Stomach (tissue), 9 donors: ENCODE measurements around the gene CATSPER1. TPM values are rescaled to one million over a fixed set of nuclear protein-coding genes. Genes with fewer than 3 reads are reported as not detected.

ENCODE experiments used
- DNase-seq, 2 donors: peaks; one replicate each; pipeline versions ENCODE4 v3.0.0 to v3.0.0-alpha.2; 2013 to 2019
- H3K27ac ChIP-seq, 5 donors: fragments of 200-600 bp in 4 of 5; sonication (generic) in 4 of 5; one replicate each; pipeline ENCODE4 v1.5.1; 2013 to 2019; ENCODE audit warnings: mild to moderate bottlenecking in 1 of 5, moderate library complexity in 1 of 5
- H3K27me3 ChIP-seq, 3 donors: fragments of 200-600 bp; sonication (generic); one replicate each; pipeline ENCODE4 v1.5.1; 2017 to 2019; ENCODE audit warnings: mixed run types in 1 of 3
- H3K36me3 ChIP-seq, 4 donors: fragments of 200-600 bp; sonication (generic); 1 replicate in 3 of 4; 2 replicates in 1 of 4; pipeline ENCODE4 v1.5.1; 2016 to 2019
- H3K4me1 ChIP-seq, 4 donors: fragments of 200-600 bp; sonication (generic); one replicate each; pipeline ENCODE4 v1.5.1; 2016 to 2019
- H3K4me3 ChIP-seq, 4 donors: fragments of 200-600 bp; sonication (generic) in 3 of 4; one replicate each; pipeline ENCODE4 v1.5.1; 2016 to 2019; ENCODE audit warnings: mild to moderate bottlenecking in 1 of 4
- H3K9me3 ChIP-seq, 4 donors: fragments of 200-600 bp; sonication (generic); one replicate each; pipeline ENCODE4 v1.5.1; 2016 to 2019
- EP300 ChIP-seq: sonication (generic); formaldehyde crosslinking; IDR thresholded peaks from one replicate; pipeline ENCODE4 v1.6.1; 2017; ENCODE audit warnings: antibody characterized with exemption
- POLR2A ChIP-seq, 4 donors: fragments of 450-650 bp; IDR thresholded peaks; one replicate each; pipeline ENCODE4 v1.6.1; 2016; ENCODE audit warnings: antibody characterized with exemption in 4 of 4, control low read depth in 2 of 4, mild to moderate bottlenecking in 1 of 4, moderate library complexity in 1 of 4
- POLR2AphosphoS5 ChIP-seq, 3 donors: sonication (generic); formaldehyde crosslinking; IDR thresholded peaks; one replicate each; pipeline ENCODE4 v1.6.1; 2016; ENCODE audit warnings: antibody characterized with exemption in 3 of 3
- WGBS, 5 donors: extraction: QIAGEN DNeasy Blood & Tissue Kit in 3 of 5; methylation state at CpG; one replicate each; pipeline versions ENCODE4 v1.1.5 to v1.1.7; 2013 to 2018; 5-methylcytosine and 5-hydroxymethylcytosine counted together
- intact Hi-C: fragments of 100-400 bp; cut with DNase I; formaldehyde crosslinking; loops from one replicate; pipeline ENCODE4 v1.15.1; 2023; ENCODE audit warnings: low total_unique reads
- polyA plus RNA-seq, 3 donors: library from polyadenylated mRNA; stranded (reverse); fragments of 200-250 nt; gene quantifications; one replicate each; pipeline ENCODE4 v1.2.3, GENCODE V29; 2013
- total RNA-seq, 5 donors: library from RNA; depleted of rRNA; stranded (reverse); fragments of >200 nt; gene quantifications; one replicate each; pipeline versions ENCODE4 v1.1.0 to v1.2.3, GENCODE V29; 2014 to 2016
- TF ChIP-seq, protein P1 (sequence below), 7 experiments: fragments of 450-650 bp in 4 of 7; fragments of 200-600 bp in 3 of 7; sonication (generic) in 3 of 7; IDR thresholded peaks; one replicate each; pipeline ENCODE4 v1.5.1; 2016 to 2019; ENCODE audit warnings: antibody characterized with exemption in 7 of 7, control low read depth in 2 of 7, mild to moderate bottlenecking in 1 of 7
- donor health status: healthy with polysubstance abuse.
- donor health status: Bipolar disorder and iron deficiency.
- donor health status: healthy.

The CATSPER1 gene
- total and polyA plus RNA-seq, 8 donors, result 0.08 to 1.4 (median 0.68) TPM; not detected in 5

DNA sequence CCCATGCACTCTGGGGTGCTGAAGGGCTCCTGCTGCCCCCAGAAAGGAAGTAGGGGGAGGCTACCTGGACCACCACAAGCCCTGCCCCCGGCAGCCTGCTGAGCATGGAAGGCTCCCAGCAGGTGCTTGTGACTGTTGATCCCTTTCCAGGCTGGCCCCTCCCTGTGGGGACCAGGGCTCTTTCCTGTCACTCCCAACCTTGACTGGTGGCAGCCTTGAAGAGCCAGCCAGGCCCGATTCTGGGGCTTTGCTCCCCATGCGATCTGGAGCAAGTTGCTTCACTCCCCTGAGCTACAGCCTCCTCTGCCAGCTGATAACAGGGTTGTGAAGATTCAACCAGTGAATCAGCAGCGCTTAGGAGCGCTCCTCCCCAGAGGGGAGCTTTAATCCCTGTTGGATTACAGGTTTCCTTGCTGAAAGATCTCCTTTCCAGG, 19.1 kb downstream of the CATSPER1 start:
- DNase-seq, result no peak
- Histone ChIP-seq H3K27me3 (peaks cover 0 to 23% (median 13%) of the 10 kb centered on the region in 3 donors), H3K27ac (no peak overlapping the region), H3K9me3 (no peaks in the 10 kb centered on the region), H3K36me3 (peaks cover 11 to 26% (median 20%) of the 10 kb centered on the region in 4 donors), H3K4me3 (no peak overlapping the region), H3K4me1 (peaks cover 15 to 25% (median 21%) of the 10 kb centered on the region in 4 donors)
- WGBS, 5 donors, result 35 to 43% (median 40%) methylated on average over 5 of the region's 5 CpGs; no CpG with 5 or more reads in 1 of the 5 donors
- intact Hi-C loops, result no loop called here
- TF ChIP-seq EP300 (no peak), POLR2A (IDR thresholded peaks at IDR 0.05) (no peak)

DNA sequence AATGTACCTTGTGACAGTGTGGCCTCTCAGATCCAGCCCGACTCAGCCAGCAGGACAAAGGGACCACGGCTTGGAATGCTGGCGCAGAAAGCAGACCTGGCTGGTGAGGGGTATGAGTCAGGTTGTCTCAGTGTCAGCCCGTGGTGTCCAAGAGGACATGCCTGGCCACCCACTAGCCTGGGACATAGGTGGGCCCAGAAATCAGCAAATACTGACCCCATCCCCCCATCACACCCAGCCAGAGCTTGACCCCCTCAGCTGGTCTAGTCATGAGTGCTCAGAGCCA, 19.4 kb downstream of the CATSPER1 start:
- TF ChIP-seq POLR2AphosphoS5 (IDR thresholded peaks at IDR 0.05) (no peak), POLR2A (IDR thresholded peaks at IDR 0.05) (no peak), EP300 (no peak)
- TF ChIP-seq, protein P1, sequence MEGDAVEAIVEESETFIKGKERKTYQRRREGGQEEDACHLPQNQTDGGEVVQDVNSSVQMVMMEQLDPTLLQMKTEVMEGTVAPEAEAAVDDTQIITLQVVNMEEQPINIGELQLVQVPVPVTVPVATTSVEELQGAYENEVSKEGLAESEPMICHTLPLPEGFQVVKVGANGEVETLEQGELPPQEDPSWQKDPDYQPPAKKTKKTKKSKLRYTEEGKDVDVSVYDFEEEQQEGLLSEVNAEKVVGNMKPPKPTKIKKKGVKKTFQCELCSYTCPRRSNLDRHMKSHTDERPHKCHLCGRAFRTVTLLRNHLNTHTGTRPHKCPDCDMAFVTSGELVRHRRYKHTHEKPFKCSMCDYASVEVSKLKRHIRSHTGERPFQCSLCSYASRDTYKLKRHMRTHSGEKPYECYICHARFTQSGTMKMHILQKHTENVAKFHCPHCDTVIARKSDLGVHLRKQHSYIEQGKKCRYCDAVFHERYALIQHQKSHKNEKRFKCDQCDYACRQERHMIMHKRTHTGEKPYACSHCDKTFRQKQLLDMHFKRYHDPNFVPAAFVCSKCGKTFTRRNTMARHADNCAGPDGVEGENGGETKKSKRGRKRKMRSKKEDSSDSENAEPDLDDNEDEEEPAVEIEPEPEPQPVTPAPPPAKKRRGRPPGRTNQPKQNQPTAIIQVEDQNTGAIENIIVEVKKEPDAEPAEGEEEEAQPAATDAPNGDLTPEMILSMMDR (IDR thresholded peaks at IDR 0.05), result no peak
- no peak overlapping the region for H3K27ac ChIP-seq
- 52 to 88% (median 64%) methylated on average over 4 of the region's 4 CpGs for WGBS, 5 donors

DNA sequence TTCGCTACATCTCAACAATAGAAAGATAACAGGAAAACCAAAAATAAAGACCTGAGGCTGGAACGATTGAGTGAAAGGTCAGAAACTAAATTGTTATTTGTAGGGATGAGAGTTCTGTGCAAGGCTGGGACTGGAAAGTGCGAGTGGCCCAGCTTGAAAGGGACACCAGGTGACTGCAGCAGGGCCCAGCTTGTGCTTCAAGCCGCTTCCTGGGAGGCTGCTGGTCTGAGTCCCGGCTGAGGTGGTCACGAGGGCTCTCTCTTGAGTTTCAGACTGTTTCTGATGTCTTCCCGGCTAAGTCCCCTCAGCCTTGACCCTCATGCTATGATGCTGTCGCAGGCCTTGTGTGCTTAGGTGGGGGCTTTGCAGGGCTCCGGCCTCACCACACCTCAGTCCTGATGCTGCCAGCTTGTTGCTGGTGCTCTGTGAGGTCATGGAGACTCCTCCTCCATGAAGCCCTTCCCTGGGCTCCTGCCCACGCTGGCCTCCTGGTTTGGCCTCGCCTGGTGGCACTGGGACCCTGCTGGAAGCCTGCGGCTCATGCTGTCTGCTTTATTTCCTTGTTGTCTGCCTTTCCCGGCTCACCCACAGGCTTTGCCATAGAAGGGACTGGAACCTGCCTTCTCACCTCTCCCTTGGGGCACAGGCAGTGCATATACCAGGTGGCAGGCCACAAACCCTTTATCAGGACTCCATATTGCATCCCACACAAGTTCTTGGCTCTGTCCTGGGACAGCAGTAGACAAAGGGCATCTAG, 20.0 kb downstream of the CATSPER1 start:
- intact Hi-C loops, result no loop called here
- Histone ChIP-seq H3K36me3 (peaks cover 11 to 26% (median 20%) of the 10 kb centered on the region in 4 donors), H3K4me1 (peaks cover 9 to 19% (median 16%) of the 10 kb centered on the region in 4 donors), H3K9me3 (no peaks in the 10 kb centered on the region), H3K4me3 (no peak overlapping the region), H3K27me3 (peaks cover 0 to 14% (median 4%) of the 10 kb centered on the region in 3 donors), H3K27ac (no peak overlapping the region)
- no peak for DNase-seq
- WGBS, 5 donors, result 79 to 85% (median 84%) methylated on average over 11 to 13 of the region's 13 CpGs
- no peak for TF ChIP-seq POLR2AphosphoS5 (IDR thresholded peaks at IDR 0.05)

More for the DNA sequence above, 19.4 kb downstream of the CATSPER1 start:
- Histone ChIP-seq H3K9me3 (no peaks in the 10 kb centered on the region), H3K27me3 (peaks cover 0 to 19% (median 9%) of the 10 kb centered on the region in 3 donors), H3K4me1 (peaks cover 14 to 22% (median 18%) of the 10 kb centered on the region in 4 donors), H3K36me3 (peaks cover 11 to 26% (median 20%) of the 10 kb centered on the region in 4 donors), H3K4me3 (no peak overlapping the region)
- no peak for DNase-seq
- intact Hi-C loops, result no loop called here

DNA sequence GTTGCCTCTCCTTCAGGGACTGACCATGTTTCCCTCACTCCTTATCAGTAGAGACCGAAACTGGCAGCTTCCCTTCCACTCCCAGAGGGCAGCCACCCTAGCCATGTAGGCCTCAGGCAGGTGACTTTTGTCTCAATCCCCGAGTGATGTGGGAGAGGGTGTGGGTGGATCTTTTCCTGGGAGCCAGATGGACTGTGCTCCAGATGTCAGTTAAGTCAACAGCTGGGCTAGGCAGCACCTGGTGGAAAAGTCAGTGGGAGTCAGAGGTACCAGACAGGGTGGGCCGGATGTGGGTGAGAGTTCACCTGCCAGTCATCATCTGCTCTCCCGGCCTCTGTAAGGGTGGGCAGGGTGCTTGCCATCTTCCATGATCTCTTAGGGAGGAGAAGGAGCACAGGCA, 22.1 kb downstream of the CATSPER1 start:
- H3K9me3 ChIP-seq, result no peaks in the 10 kb centered on the region
- no peak for TF ChIP-seq EP300
- TF ChIP-seq POLR2A (IDR thresholded peaks at IDR 0.05), result no peak
- 67 to 87% (median 68%) methylated on average over 4 of the region's 4 CpGs for WGBS, 5 donors
- H3K36me3 ChIP-seq, result peaks cover 23 to 38% (median 32%) of the 10 kb centered on the region in 4 donors
- no peak overlapping the region for H3K4me3 ChIP-seq
- no peaks in the 10 kb centered on the region for H3K27me3 ChIP-seq
- intact Hi-C loops, result no loop called here
- no peak for DNase-seq
- no peak overlapping the region for H3K27ac ChIP-seq
- H3K4me1 ChIP-seq, result peaks cover 14 to 40% (median 34%) of the 10 kb centered on the region in 4 donors

DNA sequence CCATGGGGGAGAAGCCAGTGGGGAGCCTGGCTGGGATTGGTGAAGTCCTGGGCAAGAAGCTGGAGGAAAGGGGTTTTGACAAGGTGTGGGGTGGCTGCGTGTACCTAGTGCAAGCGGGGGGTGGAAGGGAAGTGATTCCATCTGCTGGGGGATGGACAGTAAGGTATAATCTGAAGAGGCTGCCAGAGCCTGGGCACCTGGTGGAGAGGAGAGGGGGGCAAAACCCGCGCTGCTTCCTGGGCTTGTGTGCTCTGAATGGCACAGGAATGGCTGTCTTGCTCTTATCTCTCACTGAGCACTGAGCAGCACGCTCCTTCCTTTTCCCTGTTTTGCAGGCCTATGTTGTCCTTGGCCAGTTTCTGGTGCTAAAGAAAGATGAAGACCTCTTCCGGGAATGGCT, 23.0 kb downstream of the CATSPER1 start:
- intact Hi-C loops, result no loop called here
- no peak for DNase-seq
- H3K4me1 ChIP-seq, result peaks cover 14 to 41% (median 35%) of the 10 kb centered on the region in 4 donors
- TF ChIP-seq POLR2AphosphoS5 (IDR thresholded peaks at IDR 0.05) (no peak), EP300 (no peak), POLR2A (IDR thresholded peaks at IDR 0.05) (no peak)
- TF ChIP-seq, protein P1 (IDR thresholded peaks at IDR 0.05), result no peak
- H3K27ac ChIP-seq, result peak overlapping the region; percentile 93 to 96 (median 94)
- peaks cover 32 to 47% (median 41%) of the 10 kb centered on the region in 4 donors for H3K36me3 ChIP-seq
- no peaks in the 10 kb centered on the region for H3K27me3 ChIP-seq
- H3K9me3 ChIP-seq, result no peaks in the 10 kb centered on the region
- peak overlapping the region; percentile 84 to 99 (median 94) for H3K4me3 ChIP-seq
- WGBS, 5 donors, result 47 to 79% (median 65%) methylated on average over 6 of the region's 6 CpGs
